T-helper 22 cell (primary cell): Measurements from ENCODE around the gene IL12RB2.
"Not testable (repeated sequence)": the region's sequence is repeated elsewhere in the genome, so short reads cannot be mapped to it uniquely, and the experiment has no call there.

ENCODE experiments used
- DNase-seq: peaks from one replicate; pipeline ENCODE4 v3.0.0-alpha.2; 2020; ENCODE audit warnings: low read depth

Gene IL12RB2

DNA sequence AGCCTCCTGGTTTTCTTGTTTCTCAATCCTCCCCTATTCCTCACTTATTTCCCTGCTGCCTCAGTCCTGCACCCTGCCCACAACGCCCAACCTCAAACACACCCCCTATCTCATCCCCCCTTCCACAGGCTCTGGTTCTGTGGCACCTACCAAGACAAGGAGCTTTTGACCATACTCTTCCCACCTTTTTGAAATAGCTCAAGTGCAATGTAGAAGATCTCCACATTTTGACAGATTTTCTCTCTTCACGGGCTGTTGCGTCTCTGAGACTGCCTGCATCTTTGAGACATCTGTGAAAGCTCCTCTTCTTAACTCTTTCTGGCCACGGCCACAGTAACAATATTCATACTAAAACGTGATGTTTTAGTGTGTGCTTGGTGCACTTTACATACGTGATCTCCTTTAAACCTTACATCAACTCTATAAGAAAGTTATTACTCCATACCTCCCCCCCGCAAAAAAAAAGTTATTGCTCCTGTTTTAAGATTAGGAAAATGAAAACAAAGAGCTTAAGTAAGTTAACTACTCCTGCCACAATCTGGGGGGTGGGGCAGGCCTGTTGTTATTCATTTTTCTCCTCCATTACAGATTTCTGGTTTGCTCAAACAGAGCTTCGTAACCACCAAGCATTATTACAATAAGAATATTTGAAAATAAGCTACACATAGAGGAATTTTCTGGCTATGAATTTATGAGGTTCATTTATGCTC lies 124.4 kb downstream of the IL12RB2 start:
- no peak for DNase-seq

GRCh38 chr1:67432745-67433144 lies 125.1 kb downstream of the IL12RB2 start:
- DNase-seq = no peak

DNA sequence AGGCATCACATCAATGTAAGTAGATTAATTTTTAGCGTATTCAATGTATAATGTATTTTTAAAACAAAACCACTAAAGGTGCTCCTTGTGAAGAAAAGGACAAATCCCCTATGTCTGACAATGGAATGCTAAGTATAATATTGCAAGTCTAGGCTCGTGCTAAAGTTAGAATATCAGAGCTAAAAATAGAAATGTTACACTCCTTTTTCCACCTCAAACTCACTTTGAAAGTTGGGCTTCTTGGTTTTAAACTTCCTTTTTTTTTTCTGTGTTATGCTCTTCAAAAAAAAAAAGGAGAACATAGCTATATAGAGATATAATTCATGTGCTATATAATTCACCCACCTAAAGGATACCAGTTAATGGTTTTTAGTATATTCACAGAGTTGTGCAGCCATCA lies 126.2 kb downstream of the IL12RB2 start:
- no peak for DNase-seq

- no peak for DNase-seq
Measured at GRCh38 chr1:67434491-67434890, 126.8 kb downstream of the IL12RB2 start.

DNA sequence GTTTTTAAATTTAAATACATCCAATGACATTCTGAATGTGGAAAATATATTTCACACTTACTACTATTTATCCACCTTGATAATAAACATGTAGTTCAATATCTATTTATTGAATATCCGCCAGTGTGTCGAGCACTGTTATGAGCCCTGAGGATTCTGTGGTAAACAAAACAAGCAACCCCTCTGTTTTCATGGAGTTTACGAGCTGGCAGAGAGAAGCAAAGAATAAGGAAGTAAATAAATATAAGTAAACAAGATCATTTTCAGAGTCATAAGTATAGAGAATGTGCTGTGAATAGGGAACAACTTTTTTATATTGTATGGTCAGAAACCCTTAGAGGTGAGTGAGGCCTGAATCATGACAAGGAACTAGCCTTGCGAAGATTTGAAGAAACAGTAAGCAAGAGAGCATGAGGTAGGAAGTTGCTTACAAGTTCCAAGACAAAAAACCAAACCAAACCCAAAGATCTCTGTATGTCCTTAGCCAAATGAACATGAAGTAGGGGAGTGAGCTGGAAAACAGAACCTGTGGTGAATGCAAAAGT lies 128.9 kb downstream of the IL12RB2 start:
- DNase-seq = no peak

- DNase-seq = no peak
Measured at GRCh38 chr1:67437961-67438360, 130.3 kb downstream of the IL12RB2 start.

GRCh38 chr1:67439277-67440029 lies 131.8 kb downstream of the IL12RB2 start:
- no peak for DNase-seq

- no peak for DNase-seq
Measured at GRCh38 chr1:67440339-67440738, 132.7 kb downstream of the IL12RB2 start.

- no peak for DNase-seq
Measured at GRCh38 chr1:67441183-67441582, 133.5 kb downstream of the IL12RB2 start.

GRCh38 chr1:67441739-67442281 lies 134.1 kb downstream of the IL12RB2 start:
- DNase-seq = no peak

GRCh38 chr1:67446014-67446413 lies 138.3 kb downstream of the IL12RB2 start:
- not testable (repeated sequence) for DNase-seq
